Muscle of back (tissue), 10 donors: ENCODE results near the gene PRPF4. TPM values are rescaled to one million over a fixed set of nuclear protein-coding genes. Genes with fewer than 3 reads are reported as not detected.

Experiments used
- polyA plus RNA-seq, 10 donors: library from polyadenylated mRNA; unstranded; fragments of 120-200 nt; gene quantifications; one replicate each; pipeline ENCODE4 v1.2.1, GENCODE V29; 2013; ENCODE audit not compliant: insufficient read length in 10 of 10

PRPF4 gene
- polyA plus RNA-seq, 10 donors, result 15.8 to 23.7 (median 19.4) TPM

Other genes with a start within 250 kb of the PRPF4 start
- 1 to 10 TPM; 3.7 to 5.7 (median 4.6) TPM for gene ZFP37, start 218.9 kb upstream of the PRPF4 start, polyA plus RNA-seq
- 1 to 10 TPM; 2.7 to 4.6 (median 3.4) TPM for gene SLC31A2, start 124.7 kb upstream of the PRPF4 start, polyA plus RNA-seq
- 10 to 100 TPM; 17.1 to 25.3 (median 20.2) TPM for gene FKBP15, start 54.4 kb upstream of the PRPF4 start, polyA plus RNA-seq
- gene SLC31A1, start 54.1 kb upstream of the PRPF4 start, polyA plus RNA-seq, result 10 to 100 TPM in 7 of 10 donors, 1 to 10 TPM in 3; 6.7 to 13.2 (median 10.6) TPM
- 10 to 100 TPM; 18.8 to 39.3 (median 23.1) TPM for gene CDC26, start 86 bp upstream of the PRPF4 start, polyA plus RNA-seq
- gene RNF183, start 27.7 kb downstream of the PRPF4 start, polyA plus RNA-seq, result under 1 TPM in 3 of 10 donors, not detected in 7; 0.12 to 0.18 (median 0.13) TPM
- gene WDR31, start 64.6 kb downstream of the PRPF4 start, polyA plus RNA-seq, result 1 to 10 TPM; 1.3 to 3.1 (median 2.3) TPM
- under 1 TPM; 0.32 to 0.94 (median 0.48) TPM for gene BSPRY, start 73.9 kb downstream of the PRPF4 start, polyA plus RNA-seq
- 1 to 10 TPM; 3.0 to 6.0 (median 4.6) TPM for gene HDHD3, start 101.3 kb downstream of the PRPF4 start, polyA plus RNA-seq
- 10 to 100 TPM; 15.1 to 24.8 (median 20.5) TPM for gene ALAD, start 125.6 kb downstream of the PRPF4 start, polyA plus RNA-seq
- 10 to 100 TPM; 41.2 to 55.9 (median 45.2) TPM for gene POLE3, start 135.0 kb downstream of the PRPF4 start, polyA plus RNA-seq
- gene C9orf43, start 135.1 kb downstream of the PRPF4 start, polyA plus RNA-seq, result under 1 TPM; 0.19 to 0.60 (median 0.35) TPM
- 10 to 100 TPM; 34.8 to 61.2 (median 50.0) TPM for gene RGS3, start 188.1 kb downstream of the PRPF4 start, polyA plus RNA-seq